RWPE2 (cell line): Measurements from ENCODE around the gene CCDC73.

ENCODE experiments used
- ATAC-seq: fragments of 200-7000 bp; cut with Tn5 transposase; 3 replicates; pipeline ENCODE4 v1.9.1; 2021; ENCODE audit warnings: low read depth
- DNase-seq: peaks from one replicate; pipeline ENCODE4 v3.0.0-alpha.2; 2020; ENCODE audit warnings: low spot score
- H3K27ac ChIP-seq: fragments of 450-650 bp; 2 replicates; pipeline ENCODE4 v1.5.1; 2017; ENCODE audit warnings: mild to moderate bottlenecking; ENCODE audit not compliant: poor library complexity, severe bottlenecking
- H3K27me3 ChIP-seq: fragments of 250-450 bp; sonication (Bioruptor Pico); 2 replicates; pipeline ENCODE4 v1.5.1; 2021; ENCODE audit warnings: mild to moderate bottlenecking, moderate library complexity; ENCODE audit not compliant: insufficient read depth, poor library complexity, severe bottlenecking
- H3K36me3 ChIP-seq: fragments of 250-450 bp; sonication (Bioruptor Pico); 2 replicates; pipeline ENCODE4 v1.5.1; 2020; ENCODE audit warnings: low read depth, mild to moderate bottlenecking, moderate library complexity
- H3K4me1 ChIP-seq: fragments of 250-450 bp; sonication (Bioruptor Pico); 2 replicates; pipeline ENCODE4 v1.5.1; 2021; ENCODE audit warnings: mild to moderate bottlenecking, moderate library complexity; ENCODE audit not compliant: insufficient read depth, poor library complexity, severe bottlenecking
- H3K4me3 ChIP-seq: fragments of 250-450 bp; sonication (Bioruptor Pico); 2 replicates; pipeline ENCODE4 v1.5.1; 2021; ENCODE audit warnings: mild to moderate bottlenecking, moderate library complexity; ENCODE audit not compliant: severe bottlenecking
- H3K9me3 ChIP-seq: fragments of 250-450 bp; sonication (Bioruptor Pico); 2 replicates; pipeline ENCODE4 v1.5.1; 2021; ENCODE audit warnings: mild to moderate bottlenecking, moderate library complexity; ENCODE audit not compliant: severe bottlenecking
- CTCF ChIP-seq: fragments of 450-650 bp; IDR thresholded peaks from one replicate; pipeline ENCODE4 v1.5.1; 2017; ENCODE audit warnings: mild to moderate bottlenecking, moderate library complexity; ENCODE audit not compliant: poor library complexity, severe bottlenecking

CCDC73 gene

GRCh38 chr11:32671051-32671450 is 123.4 kb downstream of the CCDC73 start:
- H3K9me3 ChIP-seq = no peaks in the 10 kb centered on the region
- TF ChIP-seq CTCF = no peak
- no peak overlapping the region for H3K4me3 ChIP-seq
- H3K36me3 ChIP-seq = no peaks in the 10 kb centered on the region
- no peak for ATAC-seq
- no peaks in the 10 kb centered on the region for H3K27me3 ChIP-seq
- no peak for DNase-seq
- no peaks in the 10 kb centered on the region for H3K4me1 ChIP-seq
- H3K27ac ChIP-seq = no peak overlapping the region

GRCh38 chr11:32659672-32660071 is 134.8 kb downstream of the CCDC73 start:
- no peak for DNase-seq
- TF ChIP-seq CTCF = no peak
- Histone ChIP-seq H3K27ac (peak overlapping the region; percentile 81), H3K4me1 (peaks cover 18% of the 10 kb centered on the region), H3K36me3 (no peaks in the 10 kb centered on the region), H3K9me3 (no peaks in the 10 kb centered on the region), H3K4me3 (no peak overlapping the region), H3K27me3 (no peaks in the 10 kb centered on the region)
- ATAC-seq = 0 out of 3 replicates have a peak, but pooled peaks have one; percentile 17

GRCh38 chr11:32658639-32659406 is 135.6 kb downstream of the CCDC73 start:
- ATAC-seq (peak; percentile 91), DNase-seq (no peak)
- no peaks in the 10 kb centered on the region for H3K9me3 ChIP-seq
- H3K4me1 ChIP-seq = peaks cover 18% of the 10 kb centered on the region
- H3K27me3 ChIP-seq = no peaks in the 10 kb centered on the region
- TF ChIP-seq CTCF = no peak
- no peaks in the 10 kb centered on the region for H3K36me3 ChIP-seq
- peak overlapping the region; percentile 81 for H3K27ac ChIP-seq
- no peak overlapping the region for H3K4me3 ChIP-seq

- Histone ChIP-seq H3K9me3 (no peaks in the 10 kb centered on the region), H3K4me3 (no peak overlapping the region), H3K36me3 (no peaks in the 10 kb centered on the region), H3K4me1 (peaks cover 9% of the 10 kb centered on the region), H3K27me3 (no peaks in the 10 kb centered on the region), H3K27ac (no peak overlapping the region)
- TF ChIP-seq CTCF = no peak
- DNase-seq (peak; percentile 57), ATAC-seq (peak; percentile 100)
These were observed 150.9 kb downstream of the CCDC73 start for GRCh38 chr11:32643526-32643925.

- no peaks in the 10 kb centered on the region for H3K27me3 ChIP-seq
- H3K9me3 ChIP-seq = no peaks in the 10 kb centered on the region
- no peaks in the 10 kb centered on the region for H3K36me3 ChIP-seq
- no peak overlapping the region for H3K27ac ChIP-seq
- TF ChIP-seq CTCF = no peak
- H3K4me3 ChIP-seq = no peak overlapping the region
- peaks cover 9% of the 10 kb centered on the region for H3K4me1 ChIP-seq
- DNase-seq = no peak
- no peak for ATAC-seq
These were observed 153.1 kb downstream of the CCDC73 start for GRCh38 chr11:32641361-32641760.
